ENCODE measurements around the gene EXOC4.

GRCh38 chr7:133679977-133680376, 427.1 kb downstream of the EXOC4 start:
- TF ChIP-seq CTCF (IDR thresholded peaks at IDR 0.05) (no peak), POLR2A (IDR thresholded peaks at IDR 0.05) (no peak), POLR2AphosphoS5 (IDR thresholded peaks at IDR 0.05) (no peak)
